Hematopoietic multipotent progenitor cell treated with erythropoietin and hydrocortisone succinate and interleukin-3 and kit ligand, for 8 days (in vitro differentiated cells): ENCODE results near the gene NRF1.
"Not testable (repeated sequence)": the region's sequence is repeated elsewhere in the genome, so short reads cannot be mapped to it uniquely, and the experiment has no call there.

Experiments used
- DNase-seq: peaks from one replicate; pipeline ENCODE4 v3.0.0-alpha.2; 2015

Gene NRF1

DNA sequence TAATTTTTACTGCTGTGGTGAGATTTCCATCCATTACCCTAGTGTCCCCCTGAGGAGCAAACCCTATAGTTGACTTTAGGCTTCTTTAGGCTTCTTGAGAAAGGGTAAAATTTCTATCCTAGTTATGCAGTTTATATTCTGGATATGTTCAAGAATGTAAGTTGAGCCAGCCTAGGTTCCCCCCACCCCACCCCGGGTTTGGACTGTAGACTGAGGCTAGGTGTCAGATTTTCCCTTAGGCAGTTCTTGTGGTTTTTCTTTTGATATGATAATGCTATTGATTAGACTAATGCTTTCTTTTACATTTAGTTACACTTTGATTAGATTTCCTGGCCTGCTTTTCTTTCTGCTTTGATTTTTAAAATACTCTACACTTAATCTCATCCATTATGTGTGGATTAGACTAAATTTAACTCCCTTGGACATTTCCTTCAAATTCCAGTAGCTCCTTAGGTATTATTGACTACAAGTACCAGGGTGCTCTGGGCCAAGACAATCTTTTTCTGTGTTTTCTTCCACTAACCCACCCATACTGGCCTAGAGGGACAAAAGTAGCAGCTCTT lies 37.7 kb downstream of the NRF1 start:
- DNase-seq, result no peak

DNA sequence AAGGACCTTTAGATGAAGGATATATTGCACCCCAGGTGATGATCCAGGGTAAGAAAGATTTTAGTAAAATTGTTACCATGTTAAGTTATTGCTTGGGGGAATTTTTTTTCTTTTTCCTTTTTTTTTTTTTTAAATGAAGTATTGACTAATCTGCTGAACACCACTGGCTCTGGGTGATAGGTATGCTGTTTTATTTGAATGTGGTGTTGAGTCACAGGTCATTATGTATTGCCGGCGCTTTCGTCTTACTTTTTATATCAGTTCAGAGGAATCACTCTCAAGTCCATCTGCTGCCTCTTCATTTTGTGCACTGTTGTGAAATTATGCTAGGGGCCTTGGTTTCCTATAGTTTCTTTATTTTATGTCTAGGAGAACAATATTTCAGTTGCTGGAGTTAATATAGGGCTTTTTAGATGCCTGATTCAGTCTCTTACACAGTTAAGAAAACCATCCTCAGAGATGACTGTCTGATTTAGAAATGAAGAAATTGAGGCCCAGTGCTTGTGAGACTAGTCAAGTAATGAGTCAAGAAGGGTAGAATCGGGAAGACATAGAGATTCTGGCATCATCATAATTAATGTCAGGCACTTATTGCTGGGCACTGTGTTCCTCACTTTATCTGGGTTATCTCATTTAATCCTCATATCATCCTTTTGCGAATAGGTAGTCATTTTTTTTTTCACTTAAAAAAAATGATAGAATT lies 38.7 kb downstream of the NRF1 start:
- no peak for DNase-seq

DNA sequence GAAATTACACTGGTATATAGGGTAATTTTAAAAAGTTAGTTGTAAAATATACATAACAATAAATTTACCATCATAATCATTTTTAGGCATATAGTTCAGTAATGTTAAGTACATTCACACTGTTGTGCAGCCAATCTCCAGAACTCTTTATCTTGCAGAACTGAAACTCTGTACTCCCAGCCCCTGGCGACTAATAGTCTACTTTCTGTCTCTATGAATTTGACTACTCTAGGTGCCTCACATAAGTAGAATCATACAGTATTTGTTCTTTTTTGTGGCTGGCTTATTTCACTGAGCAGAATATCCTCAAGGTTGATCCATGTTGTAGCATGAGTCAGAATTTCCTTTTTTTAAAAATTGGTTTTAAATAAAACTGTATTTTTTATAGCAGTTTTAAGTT lies 41.4 kb downstream of the NRF1 start:
- no peak for DNase-seq

DNA sequence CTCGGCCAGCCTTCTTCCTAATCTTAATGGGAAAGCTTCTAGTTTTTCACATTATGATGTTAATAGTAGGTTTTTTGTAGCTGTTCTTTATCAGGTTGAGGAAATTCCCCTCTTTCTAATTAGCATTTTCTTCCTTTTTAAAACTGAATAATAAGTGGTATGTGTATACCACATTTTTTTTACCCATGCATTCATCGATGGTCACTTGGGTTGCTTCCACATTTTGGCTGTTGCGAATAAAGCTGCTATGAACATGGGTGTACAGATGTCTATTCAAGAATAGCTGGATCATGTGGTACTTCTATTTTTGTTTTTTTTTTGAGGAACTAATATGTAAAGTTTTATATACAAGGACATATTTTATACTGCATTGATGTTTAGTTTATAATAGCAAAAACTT lies 44.3 kb downstream of the NRF1 start:
- DNase-seq, result no peak

DNA sequence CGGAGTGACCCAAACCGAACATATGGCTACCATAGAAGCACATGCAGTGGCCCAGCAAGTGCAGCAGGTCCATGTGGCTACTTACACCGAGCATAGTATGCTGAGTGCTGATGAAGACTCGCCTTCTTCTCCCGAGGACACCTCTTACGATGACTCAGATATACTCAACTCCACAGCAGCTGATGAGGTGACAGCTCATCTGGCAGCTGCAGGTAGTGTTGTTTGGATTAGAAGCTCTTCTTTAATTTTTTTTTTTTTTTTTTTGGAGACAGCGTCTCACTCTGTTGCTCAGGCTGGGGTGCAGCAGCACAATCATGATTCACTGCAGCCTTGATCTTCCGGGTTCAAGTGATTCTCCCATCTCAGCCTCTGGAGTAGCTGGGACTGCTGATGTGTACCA lies 45.8 kb downstream of the NRF1 start:
- DNase-seq, result no peak

DNA sequence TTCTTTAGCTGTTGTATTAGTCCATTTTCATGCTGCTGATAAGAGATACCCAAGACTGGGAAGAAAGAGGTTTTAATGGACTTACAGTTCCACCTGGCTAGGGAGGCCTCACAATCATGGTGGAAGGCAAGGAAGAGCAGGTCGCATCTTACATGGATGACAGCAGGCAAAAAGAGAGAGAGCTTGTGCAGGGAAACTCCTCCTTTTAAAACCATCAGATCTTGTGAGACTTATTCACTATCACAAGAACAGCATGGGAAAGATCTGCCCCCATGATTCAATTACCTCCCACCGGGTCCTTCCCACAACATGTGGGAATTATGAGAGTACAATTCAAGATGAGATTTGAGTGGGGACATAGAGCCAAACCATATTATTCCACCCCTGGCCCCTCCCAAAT lies 48.4 kb downstream of the NRF1 start:
- not testable (repeated sequence) for DNase-seq

DNA sequence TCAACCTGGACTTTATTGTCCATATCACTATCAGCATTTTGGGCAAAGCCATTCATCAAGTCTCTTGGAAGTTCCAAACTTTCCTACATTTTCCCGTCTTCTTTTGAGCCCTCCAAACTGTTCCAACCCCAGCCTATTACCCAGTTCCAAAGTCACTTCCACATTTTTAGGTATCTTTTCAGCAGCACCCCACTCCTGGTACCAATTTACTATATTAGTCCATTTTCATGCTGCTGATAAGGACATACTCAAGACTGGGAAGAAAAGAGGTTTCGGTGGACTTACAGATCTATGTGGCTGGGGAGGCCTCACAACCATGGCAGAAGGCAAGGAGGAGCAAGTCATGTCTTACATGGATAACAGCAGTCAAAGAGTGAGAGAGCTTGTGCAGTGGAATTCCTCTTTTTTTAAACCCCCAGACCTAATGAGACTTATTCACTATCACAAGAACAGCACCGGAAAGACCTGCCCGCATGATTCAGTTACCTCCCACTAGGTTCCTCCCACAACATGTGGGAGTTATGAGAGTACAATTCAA lies 50.2 kb downstream of the NRF1 start:
- DNase-seq, result no peak

DNA sequence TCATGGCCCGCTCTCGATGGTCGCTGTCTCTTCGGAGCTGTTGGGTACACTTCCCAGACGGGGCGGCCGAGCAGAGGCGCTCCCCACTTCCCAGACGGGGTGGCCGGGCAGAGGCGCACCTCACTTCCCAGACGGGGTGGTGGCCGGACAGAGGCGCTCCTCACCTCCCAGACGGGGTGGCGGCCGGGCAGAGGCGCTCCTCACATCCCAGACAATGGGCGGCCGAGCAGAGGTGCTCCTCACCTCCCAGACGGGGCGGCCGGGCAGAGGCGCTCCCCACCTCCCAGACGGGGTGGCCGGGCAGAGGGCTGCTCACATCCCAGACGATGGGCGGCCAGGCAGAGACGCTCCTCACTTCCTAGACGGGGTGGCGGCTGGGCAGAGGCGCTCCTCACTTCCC lies 51.7 kb downstream of the NRF1 start:
- not testable (repeated sequence) for DNase-seq

DNA sequence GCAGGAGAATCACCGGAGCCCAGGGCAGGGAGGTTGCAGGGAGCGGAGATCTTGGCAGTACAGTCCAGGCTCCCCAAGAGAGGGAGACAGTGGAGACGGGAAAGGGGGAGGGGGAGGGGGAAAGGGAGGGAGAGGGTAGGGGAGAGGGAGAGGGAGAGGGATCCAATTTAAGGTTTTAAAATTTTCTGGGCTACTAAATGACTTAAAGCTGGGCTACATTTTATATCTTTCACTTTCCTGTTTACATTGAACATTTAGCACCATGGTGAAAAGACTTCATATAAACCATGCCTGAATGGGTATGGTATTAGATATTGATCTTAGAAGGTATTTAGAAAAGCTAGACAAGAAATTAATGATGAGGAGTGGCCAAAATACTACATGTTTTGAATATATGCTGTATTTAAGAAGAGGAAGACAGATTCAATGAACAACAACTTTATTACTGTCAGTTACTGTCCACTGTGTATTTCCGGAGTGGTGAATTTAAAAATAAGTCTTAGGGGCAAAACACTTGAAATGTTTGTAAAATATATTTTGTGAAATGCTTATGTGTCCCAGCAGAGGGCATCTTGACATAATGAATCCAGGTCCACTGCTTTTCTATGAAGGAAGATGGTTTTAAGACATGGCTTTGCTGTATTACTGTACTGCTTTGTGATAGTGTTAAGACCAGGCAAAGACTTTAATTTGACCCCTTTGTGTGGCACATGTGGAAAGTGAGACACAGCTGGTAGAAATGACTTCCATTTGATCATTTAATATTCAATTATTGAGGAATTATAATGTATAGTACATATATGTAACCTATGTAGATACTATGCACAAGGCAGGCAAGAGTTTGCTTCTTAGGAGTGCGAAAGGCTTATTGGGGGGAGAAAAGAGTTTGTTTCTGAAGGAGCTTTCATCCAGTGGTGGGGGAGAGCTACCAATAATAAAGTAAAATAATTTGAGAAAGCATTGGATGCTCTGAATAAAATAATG lies 52.8 kb downstream of the NRF1 start:
- DNase-seq, result peak; percentile 72

DNA sequence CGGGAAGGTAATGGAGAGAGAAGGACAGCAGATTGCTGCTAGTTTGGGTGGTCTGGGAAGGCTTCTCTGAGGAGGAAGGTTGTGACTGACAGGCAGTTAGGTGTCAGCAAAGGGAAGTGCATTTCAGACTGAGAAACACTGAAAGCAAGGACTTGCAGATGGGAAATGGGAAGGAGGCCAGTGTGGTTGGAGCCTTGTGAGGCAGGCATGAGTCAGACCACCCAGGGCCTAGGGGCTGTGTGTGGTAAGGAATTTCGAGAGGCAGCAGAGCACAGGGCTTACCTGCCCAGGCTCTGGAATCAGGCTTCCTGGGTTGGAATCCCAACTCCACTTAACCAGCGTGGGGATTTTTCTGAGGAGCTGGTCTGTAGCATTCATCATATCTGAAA lies 53.5 kb downstream of the NRF1 start:
- DNase-seq, result no peak

DNA sequence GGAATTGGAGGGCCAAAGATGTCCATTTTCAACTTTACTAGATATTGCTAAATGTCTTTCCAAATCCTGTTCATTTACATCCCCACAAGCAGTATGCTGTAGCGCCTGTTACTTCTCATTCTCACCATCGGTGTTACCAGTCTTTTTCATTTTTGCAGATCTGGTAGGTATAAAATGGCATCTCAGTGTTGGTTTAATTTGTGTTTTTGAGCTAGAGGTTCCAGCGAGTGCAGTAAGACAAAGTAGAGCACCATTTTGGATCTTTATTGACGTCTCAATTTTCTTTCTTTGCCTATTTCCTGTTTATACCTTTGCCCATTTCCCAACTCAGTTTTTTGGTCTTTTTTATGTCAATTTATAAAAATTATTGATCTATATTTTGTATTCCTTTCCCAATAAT lies 55.6 kb downstream of the NRF1 start:
- no peak for DNase-seq

DNA sequence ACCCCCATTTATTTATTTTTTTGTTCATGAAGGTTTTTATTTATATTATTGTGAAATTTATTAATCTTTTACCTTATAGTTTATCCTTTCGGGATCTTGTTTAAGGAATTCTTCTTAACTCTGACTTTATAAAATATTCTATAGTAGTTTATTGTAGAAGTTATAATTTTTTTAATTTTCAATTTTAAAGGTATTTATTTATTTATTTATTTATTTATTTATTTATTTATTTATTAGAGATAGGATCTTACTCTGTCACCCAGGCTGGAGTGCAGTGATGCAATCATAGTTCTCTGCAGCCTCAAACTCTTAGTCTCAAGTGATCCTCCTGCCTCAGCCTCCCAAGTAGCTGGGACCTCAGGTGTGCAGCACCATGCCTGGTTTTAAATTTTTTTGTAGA lies 56.0 kb downstream of the NRF1 start:
- DNase-seq, result no peak

DNA sequence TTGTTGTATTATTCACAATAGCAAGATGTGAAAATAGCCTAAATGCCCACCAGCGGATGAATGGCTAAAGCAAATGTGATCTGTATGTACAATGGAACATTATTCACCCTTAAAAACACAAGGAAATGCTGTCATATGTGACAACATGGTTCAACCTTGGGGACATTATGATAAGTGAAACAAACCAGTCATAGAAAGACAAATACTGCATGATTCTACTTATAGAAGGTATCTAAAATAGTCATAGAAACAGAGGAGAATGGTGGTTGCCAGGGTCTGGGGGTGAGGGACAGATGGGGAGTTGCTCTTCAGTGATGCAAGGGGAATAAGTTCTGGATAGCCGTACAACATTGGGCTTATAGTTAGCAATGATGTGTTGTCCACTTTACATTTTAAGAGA lies 58.4 kb downstream of the NRF1 start:
- DNase-seq, result no peak

DNA sequence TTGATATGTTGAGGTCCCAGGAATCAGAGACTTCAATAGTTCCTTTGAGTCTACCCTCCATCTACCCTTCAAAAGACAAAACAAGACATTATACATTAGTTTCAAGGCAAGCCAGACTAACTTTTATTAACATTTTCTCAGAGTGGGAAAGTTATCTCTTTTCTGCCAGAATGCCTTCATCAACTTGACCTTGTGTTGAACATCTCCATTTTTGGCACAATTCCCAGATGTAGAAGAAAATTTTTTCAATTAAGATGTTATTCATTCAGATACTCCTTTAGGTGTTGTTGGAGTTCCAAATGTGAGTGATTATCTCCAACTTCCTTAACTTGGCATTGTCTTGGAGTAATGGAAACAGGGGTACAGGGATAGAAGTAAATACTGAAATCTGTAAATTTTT lies 59.1 kb downstream of the NRF1 start:
- DNase-seq, result peak; percentile 71

DNA sequence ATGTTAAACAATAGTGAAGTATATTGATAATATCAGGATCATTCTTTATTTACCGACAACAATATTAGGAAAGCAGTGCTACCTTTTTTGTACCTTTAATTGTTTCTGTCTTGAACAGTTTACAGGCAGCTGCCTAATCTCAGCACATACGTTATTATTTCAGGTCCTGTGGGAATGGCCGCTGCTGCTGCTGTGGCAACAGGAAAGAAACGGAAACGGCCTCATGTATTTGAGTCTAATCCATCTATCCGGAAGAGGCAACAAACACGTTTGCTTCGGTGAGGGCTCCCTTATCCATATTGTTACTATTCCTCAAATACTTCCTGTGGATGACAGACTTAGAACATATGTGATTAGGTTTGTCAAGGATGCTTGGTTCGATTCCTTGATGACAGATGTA lies 59.7 kb downstream of the NRF1 start:
- no peak for DNase-seq

DNA sequence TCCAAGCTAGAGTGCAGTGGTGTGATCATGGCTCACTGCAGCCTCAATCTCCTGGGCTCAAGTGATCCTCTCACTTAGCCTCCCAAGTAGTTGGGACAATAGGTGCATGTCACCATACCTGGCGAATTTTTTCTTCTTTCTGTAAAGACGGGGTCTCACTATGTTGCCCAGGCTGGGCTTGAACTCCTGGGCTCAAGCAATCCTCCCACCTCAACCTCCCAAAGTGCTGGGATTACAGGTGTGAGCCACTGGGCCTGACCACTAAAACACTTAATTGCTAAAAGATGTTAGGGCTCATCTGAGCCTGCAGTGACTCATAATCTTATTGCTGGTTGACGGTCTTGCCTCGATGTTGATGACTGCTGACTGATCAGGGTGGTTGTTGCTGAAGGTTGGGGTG lies 63.0 kb downstream of the NRF1 start:
- DNase-seq, result not testable (repeated sequence)

DNA sequence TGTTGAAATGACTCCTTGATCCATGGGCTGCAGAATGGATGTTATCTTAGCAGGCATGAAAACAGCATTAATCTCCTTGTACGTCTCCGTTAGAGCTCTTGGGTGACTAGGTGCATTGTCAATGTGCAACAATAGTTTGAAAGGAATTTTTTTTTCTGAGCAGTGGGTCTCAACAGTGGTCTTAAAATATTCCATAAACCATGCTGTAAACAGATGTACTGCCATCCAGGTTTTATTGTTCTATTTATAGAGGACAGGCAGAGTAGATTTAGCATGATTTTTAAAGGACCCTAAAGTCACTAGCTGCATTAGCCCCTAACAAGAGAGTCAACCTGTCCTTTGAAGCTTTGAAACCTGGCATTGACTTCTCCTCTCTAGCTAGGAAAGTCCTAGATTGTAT lies 64.0 kb downstream of the NRF1 start:
- DNase-seq, result no peak

DNA sequence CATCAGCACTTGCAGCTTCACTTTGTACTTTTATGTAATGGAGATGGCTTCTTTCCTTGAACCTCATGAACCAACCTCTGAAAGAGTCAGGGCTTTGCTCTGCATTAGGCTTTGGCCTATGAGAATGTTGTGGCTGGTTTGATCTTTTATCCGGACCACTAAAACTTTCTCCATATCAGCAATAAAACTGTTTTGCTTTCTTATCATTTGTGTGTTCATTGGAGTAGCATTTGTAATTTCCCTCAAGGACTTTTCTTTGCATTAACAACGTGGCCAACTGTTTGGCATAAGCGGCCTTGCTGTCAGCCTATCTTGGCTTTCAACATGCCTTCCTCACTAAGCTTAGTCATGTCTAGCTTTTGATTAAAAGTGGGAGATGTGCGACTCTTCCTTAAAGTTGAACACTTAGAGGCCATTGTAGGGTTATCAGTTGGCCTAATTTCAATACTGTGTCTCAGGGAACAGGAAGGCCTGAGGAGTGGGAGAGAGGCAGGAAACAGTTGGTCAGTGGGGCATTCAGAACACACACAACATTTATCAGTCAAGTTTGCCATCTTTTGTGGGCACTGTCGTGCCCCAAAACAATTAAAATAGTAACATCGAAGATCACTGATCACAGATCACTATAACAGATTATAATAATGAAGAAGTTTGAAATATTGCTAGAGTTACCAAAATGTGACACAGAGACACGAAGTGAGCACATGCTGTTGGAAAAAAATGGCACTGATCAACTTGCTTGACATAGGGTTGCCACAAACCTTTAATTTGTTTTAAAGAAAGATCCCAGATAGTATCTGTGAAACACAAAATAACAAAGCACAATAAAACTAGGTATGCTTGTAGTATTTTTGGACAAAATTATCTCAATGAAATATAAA lies 64.7 kb downstream of the NRF1 start:
- peak; percentile 23 for DNase-seq

DNA sequence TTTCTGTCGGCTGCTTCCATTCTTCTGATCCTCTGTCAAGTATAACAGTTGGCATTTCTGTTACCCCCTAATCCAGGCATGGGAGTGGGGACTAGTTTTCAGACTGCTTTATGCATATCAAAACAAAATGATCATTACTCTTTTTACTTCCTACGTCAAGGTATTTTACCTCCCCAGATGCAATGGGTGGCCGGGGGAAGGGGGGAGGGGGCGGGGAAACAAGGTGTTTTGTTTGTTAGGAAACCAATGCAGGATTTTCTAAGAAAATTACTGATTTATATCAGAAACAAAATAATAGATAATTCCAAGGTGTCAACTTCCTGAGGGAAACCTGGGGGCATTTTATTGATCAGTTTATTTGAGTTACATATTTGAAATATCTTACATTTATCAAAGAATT lies 66.3 kb downstream of the NRF1 start:
- no peak for DNase-seq

DNA sequence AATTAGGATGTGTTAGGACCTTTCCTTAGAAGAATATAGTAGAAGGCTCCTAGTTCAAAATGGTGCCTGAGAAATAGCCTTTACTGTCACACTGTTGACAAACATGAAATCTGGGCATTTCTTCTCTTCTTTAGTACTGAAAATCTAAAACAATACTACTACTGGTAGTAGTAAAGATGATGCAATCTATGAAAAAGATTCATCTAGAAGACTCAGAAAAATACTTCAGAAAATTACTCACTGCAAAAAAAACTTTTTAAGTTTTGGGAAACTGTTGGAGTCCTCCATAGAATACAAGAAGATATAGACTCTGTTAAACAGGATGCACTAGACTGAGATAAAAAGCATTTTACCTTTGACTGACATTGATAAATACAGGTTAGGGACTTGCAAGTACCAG lies 67.1 kb downstream of the NRF1 start:
- no peak for DNase-seq

DNA sequence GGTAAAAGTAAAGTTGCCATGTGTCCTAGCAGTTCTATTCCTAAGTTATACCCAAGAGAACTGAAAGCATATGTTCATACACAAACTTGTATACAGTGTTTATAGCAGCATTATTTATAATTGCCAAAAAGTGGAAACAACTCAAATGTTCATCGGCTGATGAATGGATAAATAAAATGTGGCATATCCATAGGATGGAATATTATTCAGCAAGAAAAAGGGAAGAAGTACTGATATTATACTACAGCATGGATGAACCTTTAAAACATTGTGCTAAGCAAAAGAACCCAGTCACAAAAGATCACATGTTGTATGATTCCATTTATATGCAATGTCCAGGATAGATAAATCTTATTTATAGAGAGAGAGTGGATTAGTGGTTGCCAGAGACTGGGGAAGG lies 68.9 kb downstream of the NRF1 start:
- no peak for DNase-seq

DNA sequence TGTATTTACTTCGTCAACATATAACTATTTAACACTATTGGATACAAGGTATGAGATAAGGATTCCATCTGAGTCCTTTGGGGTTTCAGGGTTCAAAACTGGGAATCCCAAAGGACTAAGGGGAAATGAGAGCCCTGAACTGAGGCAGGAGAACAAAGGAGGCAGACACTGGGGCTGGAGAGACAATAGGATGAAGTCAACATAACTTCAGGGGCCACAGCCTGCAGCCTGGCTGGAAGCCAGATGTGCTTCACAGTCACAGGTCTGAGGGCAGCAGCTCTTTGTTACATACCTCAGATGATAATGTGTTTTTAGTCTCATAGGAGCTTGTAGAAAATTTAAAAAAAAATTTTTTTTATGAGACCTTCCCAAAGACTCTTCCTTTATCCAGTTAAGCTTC lies 73.3 kb downstream of the NRF1 start:
- DNase-seq, result no peak

DNA sequence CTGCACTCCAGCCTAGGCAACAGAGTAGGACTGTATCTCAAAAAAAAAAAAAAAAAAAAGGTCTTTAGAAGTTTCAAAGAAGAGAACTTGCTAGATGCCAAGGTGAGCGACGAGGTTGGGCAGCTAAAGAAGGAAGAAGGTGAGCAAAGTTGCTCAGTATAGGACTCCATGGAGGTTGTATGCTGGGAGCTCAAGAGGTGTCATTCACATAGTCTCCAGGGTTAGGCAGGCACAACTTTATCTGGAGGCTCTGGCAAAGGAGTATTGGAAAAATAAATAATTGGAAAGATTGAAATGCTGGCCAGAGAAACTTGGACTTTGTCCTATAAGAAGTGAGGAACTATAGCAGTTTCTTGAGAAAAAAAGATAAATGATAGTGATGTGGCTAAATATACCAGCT lies 74.5 kb downstream of the NRF1 start:
- no peak for DNase-seq
